ENCODE data around the gene SNCAIP. TPM values are rescaled to one million over a fixed set of nuclear protein-coding genes. Genes with fewer than 3 reads are reported as not detected.

Gene SNCAIP
- total RNA-seq, 1 donor from 2014 or later, result 1.8 TPM

DNA sequence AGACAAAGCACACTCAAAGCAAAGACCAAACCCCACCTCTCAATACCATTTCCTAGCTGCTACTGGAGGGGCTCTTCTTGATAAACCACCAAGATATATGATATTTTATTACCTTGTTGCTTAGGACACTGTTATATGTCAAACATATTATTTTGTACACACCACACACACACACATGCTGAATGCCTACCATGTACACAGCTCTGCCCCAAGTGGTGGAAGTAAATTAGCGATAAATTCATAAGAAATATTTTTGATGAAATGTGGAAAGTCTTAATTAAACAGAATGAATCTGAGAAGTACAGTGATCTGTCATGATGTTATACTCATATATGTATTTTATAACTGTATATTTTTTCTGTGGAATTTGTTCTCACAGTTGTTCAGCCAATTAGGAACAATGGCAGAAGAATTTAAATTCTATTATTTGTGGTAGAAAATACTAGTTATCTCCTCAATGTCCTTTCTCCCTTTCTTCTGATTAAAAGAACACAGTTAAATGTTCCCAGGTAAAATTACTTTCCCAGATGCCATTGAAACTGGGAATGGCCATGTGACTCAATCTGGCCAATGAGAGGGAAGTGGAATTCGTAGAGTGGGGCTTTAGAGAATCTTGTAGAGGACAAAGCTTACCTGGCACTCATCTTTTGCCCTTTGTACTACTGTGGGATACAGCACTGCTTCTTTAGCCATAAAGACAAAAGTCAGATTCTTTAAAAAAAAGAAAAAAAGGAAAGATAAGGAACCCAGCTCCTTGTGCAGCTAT lies 156.5 kb downstream of the SNCAIP start:
- H3K4me3 ChIP-seq (ENCODE audit: low read depth, low read length), result no peak overlapping the region
- no peak for DNase-seq (ENCODE audit: low read depth)
- TF ChIP-seq, protein P1, sequence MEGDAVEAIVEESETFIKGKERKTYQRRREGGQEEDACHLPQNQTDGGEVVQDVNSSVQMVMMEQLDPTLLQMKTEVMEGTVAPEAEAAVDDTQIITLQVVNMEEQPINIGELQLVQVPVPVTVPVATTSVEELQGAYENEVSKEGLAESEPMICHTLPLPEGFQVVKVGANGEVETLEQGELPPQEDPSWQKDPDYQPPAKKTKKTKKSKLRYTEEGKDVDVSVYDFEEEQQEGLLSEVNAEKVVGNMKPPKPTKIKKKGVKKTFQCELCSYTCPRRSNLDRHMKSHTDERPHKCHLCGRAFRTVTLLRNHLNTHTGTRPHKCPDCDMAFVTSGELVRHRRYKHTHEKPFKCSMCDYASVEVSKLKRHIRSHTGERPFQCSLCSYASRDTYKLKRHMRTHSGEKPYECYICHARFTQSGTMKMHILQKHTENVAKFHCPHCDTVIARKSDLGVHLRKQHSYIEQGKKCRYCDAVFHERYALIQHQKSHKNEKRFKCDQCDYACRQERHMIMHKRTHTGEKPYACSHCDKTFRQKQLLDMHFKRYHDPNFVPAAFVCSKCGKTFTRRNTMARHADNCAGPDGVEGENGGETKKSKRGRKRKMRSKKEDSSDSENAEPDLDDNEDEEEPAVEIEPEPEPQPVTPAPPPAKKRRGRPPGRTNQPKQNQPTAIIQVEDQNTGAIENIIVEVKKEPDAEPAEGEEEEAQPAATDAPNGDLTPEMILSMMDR (conservative IDR thresholded peaks at IDR 0.05; ENCODE audit: low read depth, low read length), result no peak

DNA sequence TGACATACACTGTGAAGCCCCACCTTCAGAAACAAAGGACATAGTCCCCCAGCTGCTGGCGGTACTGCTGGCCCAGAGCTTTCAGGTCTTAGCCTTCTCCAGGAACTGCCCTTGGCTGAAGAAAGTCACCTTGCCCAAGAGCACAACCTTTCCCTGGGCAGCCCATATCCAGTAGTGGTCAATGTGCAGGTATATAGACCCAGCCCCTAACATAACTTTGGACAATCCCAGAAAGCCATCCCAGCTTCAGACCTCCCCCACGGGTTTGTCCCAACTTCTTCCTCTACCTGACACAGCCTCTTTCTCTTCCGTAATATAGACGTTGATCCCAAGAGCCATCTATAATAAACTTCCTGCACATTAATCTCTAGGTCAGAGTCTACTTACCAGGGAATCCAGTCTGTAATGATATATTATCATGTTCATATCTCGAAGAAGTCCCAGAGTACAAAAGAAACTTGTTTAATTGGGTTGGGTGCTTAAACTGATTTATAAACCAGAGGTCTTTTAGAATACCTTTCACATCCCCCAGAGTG lies 157.4 kb downstream of the SNCAIP start:
- no peak for DNase-seq (ENCODE audit: low read depth)
- no peak overlapping the region for H3K4me3 ChIP-seq (ENCODE audit: low read depth, low read length)
- TF ChIP-seq, protein P1 (conservative IDR thresholded peaks at IDR 0.05; ENCODE audit: low read depth, low read length), result no peak

DNA sequence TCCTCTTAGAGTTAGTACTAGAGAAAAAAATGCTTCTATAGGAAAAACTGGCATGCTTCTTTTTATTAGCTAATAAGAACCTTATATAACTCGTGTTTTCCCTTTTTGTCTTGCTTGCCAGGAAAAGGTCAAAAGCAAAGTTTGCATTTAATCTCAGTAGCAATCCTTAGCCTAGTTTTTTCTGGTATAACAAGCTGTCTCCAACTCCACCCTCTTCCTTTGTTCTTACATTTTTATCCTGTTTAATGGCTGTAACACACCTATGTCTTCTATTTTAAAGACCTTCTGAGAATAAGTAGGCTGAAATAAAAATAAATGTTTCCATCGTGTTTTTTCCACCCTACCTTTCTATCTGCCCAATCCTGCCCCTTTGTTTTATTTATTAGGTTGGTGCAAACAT lies 158.3 kb downstream of the SNCAIP start:
- TF ChIP-seq, protein P1 (conservative IDR thresholded peaks at IDR 0.05; ENCODE audit: low read depth, low read length), result no peak
- H3K4me3 ChIP-seq (ENCODE audit: low read depth, low read length), result no peak overlapping the region
- no peak for DNase-seq (ENCODE audit: low read depth)

DNA sequence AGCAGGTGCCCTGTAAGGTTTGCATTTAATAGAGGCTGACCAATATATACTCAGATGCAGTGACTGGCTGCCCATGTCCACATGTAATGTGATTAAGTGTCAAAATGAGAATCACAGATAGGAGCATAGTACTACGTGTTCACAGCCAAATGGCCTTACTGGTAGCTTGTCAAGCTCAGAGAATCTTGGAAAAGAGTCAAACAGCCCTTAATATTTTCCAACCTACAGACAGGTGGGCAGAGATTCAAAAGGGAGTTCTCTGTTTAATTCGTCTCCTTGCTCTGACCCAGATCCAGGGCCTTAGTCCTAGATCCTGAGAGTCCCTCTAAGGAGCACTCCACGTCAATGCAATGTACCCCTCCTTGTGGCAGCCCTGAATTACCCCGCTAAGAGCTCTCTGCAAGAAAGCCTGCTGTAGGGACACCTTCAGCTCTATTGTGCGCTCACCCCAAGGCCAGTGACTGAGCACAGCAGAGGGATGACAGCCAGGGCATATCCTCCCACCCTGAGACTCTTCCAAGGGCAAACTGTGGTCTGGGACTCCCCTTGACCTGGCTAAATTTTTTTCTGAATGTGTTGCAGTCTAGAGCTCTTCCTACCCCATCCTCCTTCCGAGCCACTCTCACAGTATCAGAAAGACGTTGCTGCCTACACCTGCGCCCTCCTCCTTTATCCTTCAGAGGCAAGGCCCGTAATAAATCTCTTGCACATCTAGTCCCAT lies 159.2 kb downstream of the SNCAIP start:
- TF ChIP-seq, protein P1 (conservative IDR thresholded peaks at IDR 0.05; ENCODE audit: low read depth, low read length), result no peak
- DNase-seq (ENCODE audit: low read depth), result no peak
- no peak overlapping the region for H3K4me3 ChIP-seq (ENCODE audit: low read depth, low read length)

DNA sequence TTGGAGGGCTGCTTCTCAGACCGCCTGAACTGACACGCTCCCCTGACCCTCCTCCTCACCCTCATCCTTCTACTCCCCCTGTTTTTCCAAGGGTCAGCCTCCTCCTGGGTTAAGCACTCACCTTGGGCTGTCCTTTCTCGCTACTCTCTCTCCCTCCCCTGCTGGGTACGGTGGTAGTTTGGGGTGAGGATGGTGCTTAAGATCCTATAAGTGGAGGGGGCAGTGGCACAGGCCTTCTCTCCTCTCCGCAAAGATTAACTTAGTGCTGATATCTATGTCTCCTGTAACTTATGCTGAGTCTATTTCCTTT lies 159.7 kb downstream of the SNCAIP start:
- DNase-seq (ENCODE audit: low read depth), result no peak
- TF ChIP-seq, protein P1 (conservative IDR thresholded peaks at IDR 0.05; ENCODE audit: low read depth, low read length), result no peak
- no peak overlapping the region for H3K4me3 ChIP-seq (ENCODE audit: low read depth, low read length)

DNA sequence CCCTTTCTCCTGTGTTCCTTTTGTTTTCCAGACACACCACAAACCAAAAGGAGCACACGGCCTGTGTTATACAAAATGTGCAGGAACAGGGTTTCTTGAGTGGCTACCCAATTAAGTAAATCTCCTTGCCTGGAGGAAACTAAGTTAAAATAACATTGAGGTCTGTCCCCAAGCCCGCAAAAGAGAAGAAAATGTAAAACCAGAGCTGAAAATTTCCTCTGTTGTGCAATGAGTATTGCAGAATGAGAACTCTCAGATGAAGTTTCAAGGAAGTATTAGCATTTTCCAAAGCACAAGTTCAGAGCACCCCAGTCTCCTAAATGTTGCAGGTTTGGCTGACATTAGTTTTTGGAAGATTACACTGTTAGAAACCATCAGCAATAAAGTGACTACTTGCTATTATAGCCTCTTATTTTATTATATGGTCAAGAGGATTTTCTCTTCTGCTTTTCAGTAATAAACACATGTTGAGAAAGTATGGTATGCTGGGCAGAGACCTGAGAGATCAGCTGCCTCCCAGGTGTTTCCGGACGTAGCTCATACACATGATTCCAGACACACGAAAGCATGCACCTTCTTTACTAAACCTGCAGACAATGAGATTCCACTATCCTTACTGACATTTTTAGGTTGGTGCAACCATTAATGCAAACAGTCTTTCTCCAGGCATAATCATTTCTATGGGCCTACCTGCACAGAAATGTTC lies 161.3 kb downstream of the SNCAIP start:
- TF ChIP-seq, protein P1 (conservative IDR thresholded peaks at IDR 0.05; ENCODE audit: low read depth, low read length), result no peak
- no peak overlapping the region for H3K4me3 ChIP-seq (ENCODE audit: low read depth, low read length)
- no peak for DNase-seq (ENCODE audit: low read depth)

Data from epithelial cell of proximal tubule (primary cell).